ENCODE measurements around the gene NAALADL2.
"Not testable (repeated sequence)": the region's sequence is repeated elsewhere in the genome, so short reads cannot be mapped to it uniquely, and the experiment has no call there.

NAALADL2 gene

DNA sequence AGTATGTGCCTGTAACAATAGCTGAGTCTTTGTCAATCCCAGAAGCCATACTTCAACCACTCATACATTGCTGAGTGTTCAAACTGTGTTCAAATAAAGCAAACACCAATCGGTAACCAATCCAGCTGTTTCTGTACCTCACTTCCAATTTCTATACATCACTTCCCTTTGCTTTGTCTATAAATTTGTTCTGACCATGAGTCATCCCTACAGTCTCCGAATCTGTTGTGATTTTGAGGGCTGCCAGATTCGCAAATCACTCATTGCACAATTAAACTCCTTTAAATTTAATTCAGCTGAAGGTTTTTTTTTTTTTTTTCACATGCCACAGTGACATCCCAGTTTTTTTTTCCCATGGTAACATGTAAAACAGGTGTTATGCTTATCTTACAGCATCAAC lies 870.3 kb downstream of the NAALADL2 start:
- DNase-seq = no peak

- no peak for DNase-seq
Observed at GRCh38 chr3:175731543-175731942, 872.4 kb downstream of the NAALADL2 start.

GRCh38 chr3:175732017-175732416 lies 872.9 kb downstream of the NAALADL2 start:
- no peak for DNase-seq

- DNase-seq = no peak
Observed at GRCh38 chr3:175735866-175736265, 876.7 kb downstream of the NAALADL2 start.

DNA sequence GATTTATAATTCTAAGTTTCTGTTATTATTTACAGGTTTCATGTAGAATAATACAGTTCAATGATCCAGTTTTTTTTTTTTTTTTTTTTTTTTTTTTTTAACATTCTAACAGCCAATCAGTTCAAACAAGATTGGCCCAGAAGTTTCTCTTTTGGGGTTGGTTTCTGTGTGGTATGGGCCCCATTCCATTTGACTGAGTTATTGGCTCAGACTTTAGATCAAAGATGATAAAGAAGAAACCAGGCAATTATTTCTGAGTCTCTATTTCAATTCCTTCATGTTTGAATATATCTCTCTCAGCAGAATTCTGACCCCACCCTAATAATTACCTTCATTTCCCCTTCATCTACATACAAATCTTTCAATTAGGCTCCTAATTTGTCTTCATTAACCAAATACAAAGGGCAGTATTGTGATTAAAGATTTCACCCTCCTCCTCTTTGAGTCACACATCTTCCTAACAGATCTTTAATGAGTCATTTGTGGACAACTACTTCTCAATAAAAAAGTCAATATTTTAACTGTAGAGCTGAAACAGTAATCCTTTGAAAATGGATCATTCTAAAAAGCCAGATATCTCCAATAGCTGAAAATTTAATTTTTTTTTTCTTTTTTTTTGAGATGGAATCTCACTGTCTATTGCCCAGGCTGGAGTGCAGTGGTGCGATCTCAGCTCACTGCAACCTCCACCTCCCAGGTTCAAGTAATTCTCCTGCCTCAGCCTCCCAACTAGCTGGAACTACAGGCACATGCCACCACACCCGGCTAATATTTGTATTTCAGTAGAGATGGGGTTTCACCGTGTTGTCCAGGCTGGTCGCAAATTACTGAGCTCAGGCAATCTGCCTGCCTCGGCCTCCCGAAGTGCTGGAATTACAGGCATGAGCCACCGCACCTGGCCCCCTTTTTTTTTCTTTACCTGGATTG lies 878.8 kb downstream of the NAALADL2 start:
- DNase-seq = no peak

GRCh38 chr3:175741951-175742350 lies 882.8 kb downstream of the NAALADL2 start:
- no peak for DNase-seq

- DNase-seq = no peak
Observed at GRCh38 chr3:175743733-175744400, 884.7 kb downstream of the NAALADL2 start.

DNA sequence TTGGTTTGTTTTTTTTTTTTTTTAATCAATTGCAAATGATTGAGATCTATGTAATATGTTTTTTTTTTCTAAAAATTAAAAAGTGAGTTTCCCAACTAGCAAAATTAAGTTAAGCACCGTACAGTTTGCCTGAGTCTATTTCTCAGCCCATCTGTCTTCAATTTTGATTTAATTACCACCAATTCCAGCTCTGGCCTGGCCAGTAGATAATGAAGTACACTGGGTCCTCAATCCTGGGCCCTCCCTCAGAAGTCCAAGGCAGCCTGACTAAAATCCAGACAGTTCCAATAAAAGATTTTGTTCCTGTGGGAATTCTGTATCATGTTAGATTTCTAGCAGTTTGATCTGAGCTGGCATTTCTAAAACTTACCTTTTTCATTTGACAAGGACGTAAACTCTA lies 887.2 kb downstream of the NAALADL2 start:
- DNase-seq = no peak

DNA sequence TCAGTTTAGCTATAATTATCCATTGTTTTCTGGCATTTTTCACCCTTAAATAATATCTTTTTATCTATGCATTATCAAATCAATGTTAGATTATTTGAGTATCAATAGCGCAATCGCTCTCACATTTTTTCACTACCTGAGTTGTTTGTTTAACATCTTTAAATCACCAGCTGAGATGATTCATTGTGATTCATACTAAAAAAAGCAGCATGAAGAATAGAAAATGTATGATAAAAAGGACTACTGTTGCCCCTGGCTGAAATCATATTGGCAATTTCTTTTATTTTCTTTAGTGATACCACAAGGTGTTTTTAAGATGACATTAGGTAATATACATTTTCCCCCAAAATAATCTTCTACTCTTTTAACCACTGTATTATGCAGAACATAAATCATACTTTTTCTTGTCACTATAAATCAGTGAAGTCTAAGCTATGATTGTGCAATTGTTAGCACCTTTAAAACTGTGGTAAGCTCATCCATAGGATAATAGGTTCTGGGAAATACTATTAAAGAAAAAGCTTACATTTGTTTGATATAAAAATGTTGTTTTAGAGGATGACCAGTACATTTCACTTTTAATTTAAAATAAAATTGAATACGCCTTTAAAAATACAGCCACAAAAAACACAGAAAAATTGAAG lies 889.1 kb downstream of the NAALADL2 start:
- no peak for DNase-seq

GRCh38 chr3:175749981-175750380 lies 890.8 kb downstream of the NAALADL2 start:
- no peak for DNase-seq

DNA sequence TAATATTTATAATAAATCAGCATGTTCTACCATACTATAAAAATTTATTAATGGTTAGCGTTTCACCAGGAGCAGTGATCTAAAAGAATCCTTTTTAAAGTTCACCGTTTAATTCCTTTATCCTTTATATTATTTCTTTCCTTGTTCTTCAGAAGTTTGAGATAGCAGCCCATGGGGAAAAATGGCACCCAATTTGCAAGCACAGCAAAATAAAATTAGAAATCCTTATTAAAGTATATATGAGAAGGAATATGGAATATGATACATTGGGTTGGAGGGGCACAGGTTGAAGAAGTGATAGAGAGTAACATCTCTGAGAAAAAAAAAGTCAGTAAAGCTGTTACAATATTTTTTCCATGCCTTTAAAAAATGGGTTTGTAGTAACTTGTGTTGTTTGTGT lies 892.0 kb downstream of the NAALADL2 start:
- DNase-seq = no peak

DNA sequence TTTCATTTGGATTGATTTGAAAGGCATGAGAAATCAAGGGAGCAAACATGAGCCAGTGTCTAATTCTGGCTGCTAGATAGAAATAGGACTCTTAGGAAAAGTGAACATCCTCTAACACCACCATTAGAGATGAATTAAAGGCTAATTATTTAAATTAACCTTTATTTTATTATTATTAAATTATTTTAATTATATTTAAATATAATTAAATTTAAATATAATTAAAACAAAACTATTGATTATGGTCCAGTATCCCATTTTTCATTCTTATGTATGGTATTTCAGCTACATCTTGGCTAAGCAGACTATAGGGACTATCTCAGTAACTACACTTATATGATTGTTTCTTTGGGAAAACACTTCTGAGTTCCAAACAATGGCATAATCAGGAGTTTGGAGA lies 904.8 kb downstream of the NAALADL2 start:
- no peak for DNase-seq

GRCh38 chr3:175764722-175765121 lies 905.6 kb downstream of the NAALADL2 start:
- no peak for DNase-seq

DNA sequence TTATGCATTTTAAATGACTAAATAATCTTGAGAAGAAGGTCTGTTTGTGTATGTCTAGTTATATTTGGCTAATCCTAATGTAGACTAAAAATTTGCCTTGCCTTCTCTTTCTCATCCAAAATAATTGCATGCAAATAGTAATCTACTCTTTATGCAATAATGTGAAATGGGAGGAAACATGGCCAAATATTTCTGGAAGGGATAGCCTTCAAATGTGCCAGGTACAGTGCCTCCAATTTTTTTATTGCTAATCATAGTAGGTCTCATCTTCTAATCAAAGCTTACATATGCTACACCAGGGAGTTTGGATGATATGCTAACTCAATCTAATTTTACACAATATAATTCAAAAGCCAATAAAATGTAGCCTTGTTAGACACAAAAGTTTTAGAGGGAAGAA lies 911.3 kb downstream of the NAALADL2 start:
- no peak for DNase-seq

GRCh38 chr3:175777495-175777894 lies 918.4 kb downstream of the NAALADL2 start:
- DNase-seq = no peak

- DNase-seq = no peak
Observed at GRCh38 chr3:175777965-175778364, 918.8 kb downstream of the NAALADL2 start.

DNA sequence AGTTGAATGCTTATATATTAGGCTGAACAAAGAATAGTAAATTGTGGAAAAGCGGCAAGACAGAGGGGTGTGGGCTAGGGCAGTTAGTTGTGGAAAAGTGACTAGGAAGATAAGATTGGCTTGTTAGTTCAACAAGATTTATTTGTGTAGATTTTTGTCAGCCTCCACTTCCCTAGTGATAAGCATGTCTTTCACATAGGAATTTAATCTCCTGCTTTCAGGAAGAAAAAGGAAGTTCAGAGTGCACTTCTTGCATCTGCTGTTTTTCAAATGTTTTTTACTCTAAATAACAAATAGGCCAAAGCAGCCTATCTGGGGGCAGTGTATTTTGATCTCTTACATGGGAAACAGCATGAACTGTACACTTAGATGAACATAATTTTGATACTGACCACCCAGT lies 919.9 kb downstream of the NAALADL2 start:
- no peak for DNase-seq

DNA sequence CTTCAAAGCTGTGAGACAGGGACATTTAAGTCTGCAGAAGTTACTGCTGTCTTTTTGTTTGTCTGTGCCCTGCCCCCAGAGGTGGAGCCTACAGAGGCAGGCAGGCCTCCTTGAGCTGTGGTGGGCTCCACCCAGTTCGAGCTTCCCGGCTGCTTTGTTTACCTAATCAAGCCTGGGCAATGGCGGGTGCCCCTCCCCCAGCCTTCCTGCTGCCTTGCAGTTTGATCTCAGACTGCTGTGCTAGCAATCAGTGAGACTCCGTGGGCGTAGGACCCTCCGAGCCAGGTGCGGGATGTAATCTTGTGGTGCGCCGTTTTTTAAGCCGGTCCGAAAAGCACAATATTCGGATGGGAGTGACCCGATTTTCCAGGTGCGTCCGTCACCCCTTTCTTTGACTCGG lies 928.0 kb downstream of the NAALADL2 start:
- not testable (repeated sequence) for DNase-seq

GRCh38 chr3:175792245-175792644 lies 933.1 kb downstream of the NAALADL2 start:
- no peak for DNase-seq

- no peak for DNase-seq
Observed at GRCh38 chr3:175798326-175798725, 939.2 kb downstream of the NAALADL2 start.

- DNase-seq = no peak
Observed at GRCh38 chr3:175805825-175806224, 946.7 kb downstream of the NAALADL2 start.

- DNase-seq = no peak
Observed at GRCh38 chr3:175807175-175807574, 948.0 kb downstream of the NAALADL2 start.

DNA sequence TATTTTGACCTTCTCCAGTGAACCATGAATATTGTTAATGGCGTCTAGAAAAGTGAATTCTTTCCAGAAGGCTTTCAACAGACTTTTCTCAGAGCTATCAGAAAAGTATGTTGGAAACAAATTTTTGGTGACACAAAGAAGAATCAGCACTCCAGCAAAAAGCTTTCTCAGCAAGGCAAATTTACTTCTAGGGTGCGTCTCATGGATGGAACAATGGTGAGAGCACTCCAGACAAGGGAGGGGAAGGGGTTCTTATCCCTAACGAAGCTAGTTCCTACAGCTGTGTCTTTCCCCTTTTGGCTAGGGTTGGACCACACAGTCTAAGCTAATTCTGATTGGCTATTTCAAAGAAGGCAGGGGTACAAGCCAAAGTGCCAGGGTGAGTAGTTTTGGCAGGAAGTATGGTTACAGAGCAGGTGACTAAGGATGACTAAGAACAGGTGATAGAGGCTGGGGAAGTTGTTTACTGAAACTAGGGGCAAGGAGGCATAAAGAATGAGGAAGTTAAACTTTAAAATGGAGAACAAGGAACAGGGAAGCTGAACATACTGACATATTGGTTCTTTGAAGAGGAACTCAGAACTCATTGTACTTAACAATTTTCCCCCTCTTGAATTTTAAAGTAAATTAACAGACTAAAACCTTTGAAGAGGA lies 959.8 kb downstream of the NAALADL2 start:
- DNase-seq = no peak

Data from CD4-positive, alpha-beta T cell treated with Interleukin-17A for 4 hours (primary cell).